HAP-1 (cell line): ENCODE measurements around the gene GRM3.
"Not testable (repeated sequence)": the region's sequence is repeated elsewhere in the genome, so short reads cannot be mapped to it uniquely, and the experiment has no call there.

Experiments used
- DNase-seq, 2 experiments: peaks; one replicate each; pipeline ENCODE4 v3.0.0-alpha.2; 2016 to 2020; ENCODE audit warnings: low spot score in 2 of 2
- H3K27me3 ChIP-seq: fragments of 250-450 bp; sonication (Bioruptor Pico); 2 replicates; pipeline ENCODE4 v1.5.1; 2020; ENCODE audit warnings: low read depth, mild to moderate bottlenecking, moderate library complexity
- H3K36me3 ChIP-seq: fragments of 250-450 bp; sonication (Bioruptor Pico); replicated peaks from 2 replicates; pipeline ENCODE4 v1.5.1; 2020; ENCODE audit warnings: mild to moderate bottlenecking
- H3K4me1 ChIP-seq: fragments of 250-450 bp; sonication (Bioruptor Pico); 2 replicates; pipeline ENCODE4 v1.5.1; 2020; ENCODE audit warnings: mild to moderate bottlenecking
- H3K4me3 ChIP-seq: fragments of 250-450 bp; sonication (Bioruptor Pico); 2 replicates; pipeline ENCODE4 v1.5.1; 2020; ENCODE audit warnings: mild to moderate bottlenecking, moderate library complexity
- H3K9me3 ChIP-seq: fragments of 250-450 bp; sonication (Bioruptor Pico); 2 replicates; pipeline ENCODE4 v1.5.1; 2020; ENCODE audit warnings: mild to moderate bottlenecking, moderate library complexity
- in situ Hi-C: fragments of 300-500 bp; cut with MboI; formaldehyde crosslinking; loops from 3 replicates; pipeline ENCODE4 v1.14.3; 2020; ENCODE audit warnings: low sequenced_read_pairs, inconsistent platforms, mixed read lengths

The GRM3 gene

DNA sequence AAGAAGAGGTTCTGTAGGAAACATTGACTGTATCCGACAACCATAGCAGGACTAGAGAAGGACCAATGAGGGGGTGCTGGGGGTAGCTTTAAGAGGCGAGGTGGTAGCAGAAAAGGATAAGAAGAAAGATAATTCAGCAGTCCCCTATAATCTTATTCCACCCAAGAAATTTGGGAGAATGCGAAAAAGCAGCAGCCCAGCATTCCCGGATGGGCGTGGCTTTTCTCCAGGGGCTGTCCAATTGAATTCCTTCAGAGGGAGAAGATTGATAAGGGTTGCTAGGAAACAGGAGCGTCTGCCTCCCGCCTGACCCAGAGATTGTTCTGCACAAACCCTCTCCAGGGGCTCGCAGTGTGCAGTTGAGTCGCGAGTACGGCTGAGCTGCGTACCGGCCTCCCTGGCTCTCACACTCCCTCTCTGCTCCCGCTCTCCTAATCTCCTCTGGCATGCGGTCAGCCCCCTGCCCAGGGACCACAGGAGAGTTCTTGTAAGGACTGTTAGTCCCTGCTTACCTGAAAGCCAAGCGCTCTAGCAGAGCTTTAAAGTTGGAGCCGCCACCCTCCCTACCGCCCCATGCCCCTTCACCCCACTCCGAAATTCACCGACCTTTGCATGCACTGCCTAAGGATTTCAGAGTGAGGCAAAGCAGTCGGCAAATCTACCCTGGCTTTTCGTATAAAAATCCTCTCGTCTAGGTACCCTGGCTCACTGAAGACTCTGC lies at the start of gene GRM3:
GRM3 (plus strand) TSS at position 349 of the 721 bp plus-strand sequence. CDS start 121,237 bp downstream, outside the sequence.
- no peaks in the 10 kb centered on the region for H3K9me3 ChIP-seq
- H3K4me3 ChIP-seq, result no peak within 1 kb of the TSS
- in situ Hi-C loops, result no loop called here
- no peaks in the 10 kb centered on the region for H3K36me3 ChIP-seq
- H3K4me1 ChIP-seq, result peaks cover 5% of the 10 kb centered on the region
- DNase-seq, result peak; percentile 16 to 21
- peaks cover 23% of the 10 kb centered on the region for H3K27me3 ChIP-seq

DNA sequence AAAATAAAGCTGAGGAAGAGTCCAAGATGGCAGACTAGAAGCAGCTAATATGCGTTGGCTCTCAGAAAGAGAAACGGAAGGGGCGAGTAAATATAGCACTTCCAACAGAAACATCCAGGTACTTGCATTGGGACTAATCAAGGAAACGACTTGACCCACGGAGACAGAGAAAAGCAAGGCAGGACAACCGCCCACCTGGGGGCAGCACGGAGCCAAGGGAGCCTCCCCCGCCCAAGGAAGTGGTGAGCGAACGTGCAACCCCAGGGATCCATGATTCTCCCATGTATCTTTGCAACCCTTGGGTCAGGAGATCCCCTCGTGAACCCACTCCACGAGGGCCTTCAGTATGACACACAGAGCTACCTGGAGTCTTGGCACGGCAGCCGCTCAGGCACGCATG lies 45.4 kb upstream of the GRM3 start:
- DNase-seq, result peak in 1 of 2 experiments; percentile 78
- no peaks in the 10 kb centered on the region for H3K36me3 ChIP-seq
- H3K27me3 ChIP-seq, result no peaks in the 10 kb centered on the region
- H3K4me1 ChIP-seq, result no peaks in the 10 kb centered on the region
- H3K4me3 ChIP-seq, result no peak overlapping the region
- in situ Hi-C loops, result no loop called here
- no peaks in the 10 kb centered on the region for H3K9me3 ChIP-seq

DNA sequence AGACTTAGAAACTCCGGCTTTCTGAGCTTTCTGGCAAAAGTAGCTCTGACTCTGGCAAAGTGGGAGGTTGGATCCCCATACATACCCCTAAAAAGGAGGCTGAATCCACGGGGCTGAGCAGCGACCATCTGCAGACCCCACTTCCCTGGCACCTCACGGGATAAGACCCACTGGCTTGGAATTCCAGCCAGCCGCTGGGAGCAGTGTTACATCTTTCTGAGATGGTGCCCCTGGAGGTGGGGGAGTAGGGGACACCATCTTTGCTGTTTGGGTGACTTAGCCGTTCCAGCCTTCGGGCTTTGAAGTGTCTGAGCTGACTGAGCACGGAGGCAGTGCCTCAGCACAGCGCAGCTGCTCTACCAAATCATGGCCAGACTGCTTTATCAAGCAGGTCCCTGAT lies 45.0 kb upstream of the GRM3 start:
- Histone ChIP-seq H3K9me3 (no peaks in the 10 kb centered on the region), H3K4me1 (no peaks in the 10 kb centered on the region), H3K4me3 (no peak overlapping the region), H3K36me3 (no peaks in the 10 kb centered on the region), H3K27me3 (no peaks in the 10 kb centered on the region)
- in situ Hi-C loops, result no loop called here
- DNase-seq, result no peak

DNA sequence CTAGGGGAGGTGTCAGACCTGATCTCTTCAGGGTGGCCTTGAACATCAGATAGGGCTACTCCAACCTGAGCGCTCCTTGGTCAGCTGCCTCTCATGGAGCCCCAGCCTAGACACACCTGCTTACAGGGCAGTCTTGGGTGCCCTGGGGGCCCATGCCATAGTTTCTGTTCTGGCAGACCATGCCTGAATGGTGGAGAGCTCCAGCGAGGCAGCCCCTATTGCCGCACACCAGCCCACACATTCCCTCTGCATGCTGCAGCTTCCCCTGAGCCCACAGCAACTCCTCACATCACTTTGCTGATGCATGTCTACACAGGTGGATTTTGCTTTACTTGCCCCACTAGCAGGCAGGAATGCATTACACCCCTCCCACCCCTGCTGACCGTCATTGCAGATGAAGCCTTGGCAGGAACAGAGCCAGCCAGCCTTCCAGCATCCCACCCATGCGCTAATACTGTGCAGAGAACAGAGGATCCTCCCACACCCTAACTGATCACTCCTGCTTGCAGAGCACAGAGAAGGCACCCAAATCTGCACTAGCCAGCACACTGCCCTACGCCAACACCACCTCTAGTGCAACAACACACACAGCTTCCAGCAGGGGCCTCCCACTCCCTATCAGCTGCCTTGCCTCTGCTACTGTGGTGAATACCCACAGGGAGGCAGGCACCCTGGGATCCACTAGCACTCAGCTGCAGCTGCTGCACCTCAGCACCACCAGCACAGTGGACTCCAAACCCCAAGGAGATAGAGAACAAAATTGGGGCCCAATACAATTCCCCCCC lies 43.0 kb upstream of the GRM3 start:
- no peaks in the 10 kb centered on the region for H3K4me1 ChIP-seq
- H3K36me3 ChIP-seq, result no peaks in the 10 kb centered on the region
- in situ Hi-C loops, result no loop called here
- DNase-seq, result no peak
- no peaks in the 10 kb centered on the region for H3K27me3 ChIP-seq
- no peak overlapping the region for H3K4me3 ChIP-seq
- no peaks in the 10 kb centered on the region for H3K9me3 ChIP-seq

DNA sequence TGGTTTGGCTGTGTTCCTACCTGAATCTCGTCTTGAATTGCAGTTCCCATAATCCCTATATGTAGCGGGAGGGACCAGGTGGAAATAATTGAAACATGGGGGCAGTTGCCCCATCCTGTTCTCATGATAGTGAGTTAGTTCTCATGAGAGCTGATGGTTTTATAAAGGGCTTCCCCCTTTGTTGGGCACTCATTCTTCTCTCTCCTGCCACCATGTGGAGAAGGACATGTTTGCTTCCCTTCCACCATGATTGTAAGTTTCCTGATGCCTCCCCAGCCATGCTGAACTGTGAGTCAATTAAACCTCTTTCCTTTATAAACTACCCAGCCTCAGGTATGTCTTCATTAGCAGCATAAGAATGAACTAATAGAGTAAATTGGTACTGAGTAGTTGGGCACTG lies 28.0 kb upstream of the GRM3 start:
- DNase-seq, in situ Hi-C loops, H3K27me3 ChIP-seq, H3K36me3 ChIP-seq, H3K4me3 ChIP-seq, H3K4me1 ChIP-seq, H3K9me3 ChIP-seq: not testable (repeated sequence)

DNA sequence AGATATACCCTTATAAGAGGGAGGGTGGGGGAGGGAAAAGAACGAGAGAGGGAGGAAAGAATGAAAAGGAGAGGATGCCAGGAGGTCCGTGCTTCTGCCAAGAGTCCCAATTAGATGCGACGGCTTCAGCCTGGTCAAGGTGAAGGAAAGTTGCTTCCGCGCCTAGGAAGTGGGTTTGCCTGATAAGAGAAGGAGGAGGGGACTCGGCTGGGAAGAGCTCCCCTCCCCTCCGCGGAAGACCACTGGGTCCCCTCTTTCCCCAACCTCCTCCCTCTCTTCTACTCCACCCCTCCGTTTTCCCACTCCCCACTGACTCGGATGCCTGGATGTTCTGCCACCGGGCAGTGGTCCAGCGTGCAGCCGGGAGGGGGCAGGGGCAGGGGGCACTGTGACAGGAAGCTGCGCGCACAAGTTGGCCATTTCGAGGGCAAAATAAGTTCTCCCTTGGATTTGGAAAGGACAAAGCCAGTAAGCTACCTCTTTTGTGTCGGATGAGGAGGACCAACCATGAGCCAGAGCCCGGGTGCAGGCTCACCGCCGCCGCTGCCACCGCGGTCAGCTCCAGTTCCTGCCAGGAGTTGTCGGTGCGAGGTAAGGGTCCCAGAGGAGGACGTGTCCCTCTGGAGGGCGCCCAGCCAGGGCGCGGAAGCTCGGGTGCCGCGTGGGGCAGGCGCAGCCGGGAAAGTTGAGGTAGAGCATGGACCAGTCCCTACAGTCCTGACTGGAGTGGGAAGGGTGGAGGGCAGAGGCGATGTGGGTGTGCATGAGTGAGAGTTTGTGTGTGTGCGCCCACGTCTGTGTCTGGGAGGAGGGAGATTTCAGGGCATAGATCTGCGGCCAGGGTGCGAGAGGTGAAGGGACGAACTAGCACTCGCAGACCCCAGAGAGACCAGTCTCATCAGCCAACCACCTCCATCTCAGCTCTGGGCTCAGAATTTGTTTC lies 844 bp downstream of the GRM3 start:
- Histone ChIP-seq H3K36me3 (no peaks in the 10 kb centered on the region), H3K4me3 (no peak overlapping the region), H3K27me3 (peaks cover 23% of the 10 kb centered on the region), H3K9me3 (no peaks in the 10 kb centered on the region), H3K4me1 (peaks cover 5% of the 10 kb centered on the region)
- in situ Hi-C loops, result no loop called here
- no peak for DNase-seq

DNA sequence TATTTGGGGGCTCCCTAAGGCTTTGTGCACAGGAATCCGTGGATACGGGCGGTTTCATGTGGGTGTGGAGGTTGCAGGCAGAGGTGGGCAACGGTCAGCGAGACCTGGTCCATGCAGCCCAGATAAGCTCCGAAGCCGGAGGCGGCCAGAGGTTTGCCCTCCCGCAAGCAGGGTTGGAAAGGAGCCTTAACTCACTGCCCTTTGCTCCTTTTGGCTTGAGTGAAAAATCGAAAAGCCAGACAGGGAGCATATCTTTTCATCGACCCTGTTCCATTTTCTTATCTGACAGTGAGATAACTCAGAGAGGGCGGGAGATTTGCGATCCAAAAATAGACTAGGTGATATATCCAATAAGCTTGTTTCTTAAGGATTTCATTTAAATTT lies 1.5 kb downstream of the GRM3 start:
- H3K4me1 ChIP-seq, result peaks cover 5% of the 10 kb centered on the region
- no peaks in the 10 kb centered on the region for H3K9me3 ChIP-seq
- no peak overlapping the region for H3K4me3 ChIP-seq
- in situ Hi-C loops, result no loop called here
- DNase-seq, result no peak
- H3K27me3 ChIP-seq, result peaks cover 23% of the 10 kb centered on the region
- no peaks in the 10 kb centered on the region for H3K36me3 ChIP-seq

DNA sequence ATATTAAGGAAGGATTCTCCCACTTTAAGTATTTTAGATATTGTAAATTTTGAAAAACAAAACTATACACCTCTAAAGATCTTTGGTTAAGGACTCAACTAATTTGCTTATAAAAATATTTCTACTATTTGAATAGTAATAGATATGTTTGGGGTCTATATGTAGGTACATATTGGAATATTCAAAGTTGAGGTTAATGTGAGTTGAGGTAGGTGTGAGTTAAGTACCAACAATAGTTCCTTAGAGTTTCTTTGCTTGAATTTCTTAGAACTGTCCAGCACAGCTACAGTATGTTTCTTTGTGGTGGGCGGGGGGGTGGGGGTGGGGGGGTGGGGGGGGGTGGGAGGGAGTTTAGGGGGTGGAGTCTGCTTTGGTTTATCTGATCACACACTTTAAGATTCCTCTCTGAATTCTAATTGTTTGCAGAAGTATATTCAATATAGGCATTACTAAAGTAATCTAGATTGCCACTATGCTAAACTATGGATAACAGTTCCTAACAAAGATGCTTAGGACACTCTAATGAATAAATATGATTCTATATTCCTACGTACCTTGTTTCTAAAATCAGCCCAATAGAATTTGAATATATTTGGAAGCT lies 2.1 kb downstream of the GRM3 start:
- DNase-seq, result no peak
- H3K27me3 ChIP-seq, result peaks cover 23% of the 10 kb centered on the region
- no peaks in the 10 kb centered on the region for H3K36me3 ChIP-seq
- H3K9me3 ChIP-seq, result no peaks in the 10 kb centered on the region
- in situ Hi-C loops, result no loop called here
- peaks cover 5% of the 10 kb centered on the region for H3K4me1 ChIP-seq
- no peak overlapping the region for H3K4me3 ChIP-seq

DNA sequence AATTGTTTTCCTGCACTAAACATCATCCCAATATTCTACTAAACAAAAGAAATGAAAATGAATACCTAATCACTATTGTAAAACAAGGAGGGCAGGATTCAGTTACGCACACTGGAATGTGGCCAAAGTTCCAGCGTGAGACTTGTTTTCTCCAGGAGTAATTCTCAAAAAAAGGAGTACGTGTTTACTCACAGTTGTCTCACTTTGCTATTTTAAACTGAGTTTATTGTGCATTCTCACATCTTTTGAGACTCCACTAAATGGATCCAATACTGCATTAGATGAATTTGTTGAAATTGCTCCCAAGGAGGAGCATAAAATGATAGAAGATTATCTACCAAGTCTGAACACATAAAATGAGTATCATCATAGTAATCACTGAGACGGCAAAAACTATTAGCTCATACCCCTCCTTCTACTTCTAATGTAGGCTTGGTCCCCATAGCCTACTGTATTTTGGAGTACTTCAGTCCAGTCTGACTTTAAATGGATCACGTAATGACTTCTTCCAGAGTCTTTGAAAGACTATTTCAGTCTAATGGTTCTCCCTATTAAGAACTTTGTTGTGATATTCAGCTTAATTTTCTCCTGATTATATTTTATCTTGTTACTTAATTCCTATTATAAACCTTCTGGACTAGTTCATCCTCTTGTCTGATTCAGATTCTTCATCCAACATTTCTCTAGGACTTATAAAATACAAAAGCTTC lies 3.8 kb downstream of the GRM3 start:
- no peak for DNase-seq
- Histone ChIP-seq H3K36me3 (no peaks in the 10 kb centered on the region), H3K4me1 (peaks cover 5% of the 10 kb centered on the region), H3K4me3 (no peak overlapping the region), H3K27me3 (peaks cover 19% of the 10 kb centered on the region), H3K9me3 (no peaks in the 10 kb centered on the region)
- in situ Hi-C loops, result no loop called here

DNA sequence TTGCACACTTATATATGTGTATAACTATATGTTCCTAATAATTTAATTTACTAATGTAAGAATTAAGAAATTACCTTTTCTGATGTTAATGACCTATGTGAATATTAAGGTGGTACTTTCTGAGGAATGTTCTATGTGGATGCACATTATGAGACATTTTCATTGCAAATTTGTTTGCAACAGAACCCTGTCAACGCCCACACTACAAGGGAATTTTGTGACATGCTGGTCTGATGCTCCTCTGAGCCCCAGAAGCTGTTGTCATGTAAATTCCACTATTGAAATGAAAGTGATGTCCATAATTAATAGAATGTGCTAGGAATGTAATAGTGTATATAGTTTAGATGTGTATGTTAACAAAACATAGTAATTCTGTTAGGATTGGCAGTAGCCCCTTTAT lies 4.5 kb downstream of the GRM3 start:
- Histone ChIP-seq H3K36me3 (no peaks in the 10 kb centered on the region), H3K9me3 (no peaks in the 10 kb centered on the region), H3K4me1 (peaks cover 5% of the 10 kb centered on the region), H3K27me3 (peaks cover 16% of the 10 kb centered on the region), H3K4me3 (no peak overlapping the region)
- peak in 1 of 2 experiments; percentile 13 for DNase-seq
- in situ Hi-C loops, result no loop called here

DNA sequence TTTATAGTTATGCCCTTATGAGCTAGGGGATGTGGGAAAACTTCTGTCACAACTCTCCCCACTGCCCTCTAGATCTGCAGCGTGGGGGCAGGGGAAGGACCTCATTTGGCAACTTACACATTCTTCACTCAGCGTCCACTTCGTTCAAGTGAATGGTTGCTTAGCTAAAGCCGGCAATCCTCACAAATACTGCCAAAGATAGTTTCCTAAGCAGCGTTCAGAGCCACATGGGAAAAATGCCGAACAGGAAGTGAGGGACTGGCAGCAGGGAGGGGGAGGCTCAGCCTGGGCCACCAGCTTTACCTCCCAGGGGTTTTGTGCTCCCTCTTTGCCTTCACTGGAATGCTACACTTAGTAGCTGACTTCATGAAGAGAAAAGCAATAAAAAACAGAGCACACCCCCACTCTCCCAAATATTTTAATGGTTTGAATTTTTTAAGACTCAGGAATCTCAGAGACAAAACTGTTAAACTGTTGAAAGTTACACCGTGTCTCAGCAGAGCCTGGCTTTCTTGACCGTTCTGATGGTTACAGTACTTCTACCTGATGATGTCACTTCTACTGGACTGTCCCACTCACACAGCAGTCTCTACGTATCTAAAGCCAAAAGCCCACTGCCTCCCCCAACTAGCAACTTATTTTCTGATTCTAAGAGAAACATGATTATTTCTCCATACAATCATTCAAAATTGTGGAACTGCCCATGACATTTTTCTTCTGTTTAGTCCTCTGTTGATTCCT lies 10.4 kb downstream of the GRM3 start:
- in situ Hi-C loops, result no loop called here
- 0 out of 2 replicates have a peak, but pooled peaks cover 3% of the 10 kb centered on the region for H3K27me3 ChIP-seq
- H3K4me3 ChIP-seq, result no peak overlapping the region
- no peaks in the 10 kb centered on the region for H3K36me3 ChIP-seq
- no peaks in the 10 kb centered on the region for H3K4me1 ChIP-seq
- H3K9me3 ChIP-seq, result no peaks in the 10 kb centered on the region
- DNase-seq, result no peak

DNA sequence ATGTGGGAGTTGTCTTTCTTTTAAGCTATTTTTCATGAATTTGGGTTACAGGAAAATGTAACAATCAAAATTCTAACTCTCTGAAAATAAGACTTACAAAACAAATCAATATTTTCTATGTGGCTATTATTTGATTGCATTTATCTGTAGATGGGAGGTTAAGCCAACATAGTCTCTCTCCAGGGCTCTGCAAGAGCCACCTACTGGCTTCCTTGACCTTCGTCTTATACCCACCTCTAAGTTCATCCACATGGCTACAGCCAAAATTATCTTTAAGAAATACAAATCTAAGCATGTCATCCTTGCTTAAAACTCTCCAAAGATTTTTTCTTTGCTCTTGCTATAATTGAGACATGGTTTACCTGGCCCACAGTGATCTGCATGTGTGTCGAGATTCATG lies 14.2 kb downstream of the GRM3 start:
- H3K36me3 ChIP-seq, result no peaks in the 10 kb centered on the region
- DNase-seq, result no peak
- no peak overlapping the region for H3K4me3 ChIP-seq
- 0 out of 2 replicates have a peak, but pooled peaks cover 3% of the 10 kb centered on the region for H3K27me3 ChIP-seq
- H3K4me1 ChIP-seq, result no peaks in the 10 kb centered on the region
- in situ Hi-C loops, result no loop called here
- H3K9me3 ChIP-seq, result no peaks in the 10 kb centered on the region
